Neural cell (in vitro differentiated cells): ENCODE measurements around the gene SLC2A1. TPM values are rescaled to one million over a fixed set of nuclear protein-coding genes. Genes with fewer than 3 reads are reported as not detected.

Experiments used
- H2AFZ ChIP-seq: fragments of 200-600, 300-800 bp; sonication (generic), shearing (Covaris generic); 2 replicates; pipeline ENCODE4 v1.6.0; 2014; ENCODE audit warnings: low read depth, mild to moderate bottlenecking, antibody characterized with exemption, low read length, moderate library complexity
- H3F3A ChIP-seq: fragments of 200-600 bp; shearing (Covaris generic); 2 replicates; pipeline ENCODE4 v1.6.1; 2016; ENCODE audit warnings: mild to moderate bottlenecking, moderate library complexity, mixed read lengths, antibody characterized with exemption, low read length; ENCODE audit not compliant: insufficient read depth, poor library complexity, severe bottlenecking
- H3K27ac ChIP-seq: fragments of 200-600, 300-800 bp; sonication (generic), shearing (Covaris generic); 2 replicates; pipeline ENCODE4 v1.5.1; 2014; ENCODE audit warnings: mild to moderate bottlenecking, low read length, moderate library complexity
- H3K27me3 ChIP-seq: fragments of 300-800, 200-600 bp; sonication (generic), shearing (Covaris generic); 2 replicates; pipeline ENCODE4 v1.6.0; 2014; ENCODE audit warnings: mild to moderate bottlenecking, low read depth, low read length, moderate library complexity; ENCODE audit not compliant: insufficient read depth
- H3K36me3 ChIP-seq: fragments of 300-800, 200-600 bp; sonication (generic), shearing (Covaris generic); 2 replicates; pipeline ENCODE4 v1.5.1; 2014; ENCODE audit warnings: mild to moderate bottlenecking, antibody characterized with exemption, low read length, moderate library complexity; ENCODE audit not compliant: insufficient read depth
- H3K4me2 ChIP-seq: fragments of 300-800, 200-600 bp; sonication (generic), shearing (Covaris generic); 2 replicates; pipeline ENCODE4 v1.6.0; 2014; ENCODE audit warnings: mild to moderate bottlenecking, low read length
- H3K4me3 ChIP-seq: fragments of 300-800, 200-600 bp; sonication (generic), shearing (Covaris generic); 2 replicates; pipeline ENCODE4 v1.5.1; 2014; ENCODE audit warnings: mild to moderate bottlenecking, low read length, moderate library complexity
- H3K79me2 ChIP-seq: fragments of 200-600 bp; shearing (Covaris generic); replicated peaks from 2 replicates; pipeline ENCODE4 v1.6.0; 2014; ENCODE audit warnings: mild to moderate bottlenecking, low read length, moderate library complexity; ENCODE audit not compliant: insufficient read depth
- H3K9ac ChIP-seq: fragments of 300-800, 200-600 bp; sonication (generic), shearing (Covaris generic); 2 replicates; pipeline ENCODE4 v1.6.1; 2016; ENCODE audit warnings: mild to moderate bottlenecking, low read length, mixed read lengths
- H3K9me2 ChIP-seq: fragments of 200-600 bp; shearing (Covaris generic); 2 replicates; pipeline ENCODE4 v1.6.1; 2016; ENCODE audit warnings: mild to moderate bottlenecking, low read length, mixed read lengths; ENCODE audit not compliant: insufficient read depth
- H3K9me3 ChIP-seq: fragments of 200-600, 300-800 bp; sonication (generic), shearing (Covaris generic); 2 replicates; pipeline ENCODE4 v1.6.1; 2016; ENCODE audit warnings: mild to moderate bottlenecking, mixed run types, low read length, moderate library complexity, mixed read lengths
- H4K20me1 ChIP-seq: fragments of 200-600 bp; shearing (Covaris generic); 2 replicates; pipeline ENCODE4 v1.6.1; 2016; ENCODE audit warnings: mild to moderate bottlenecking, mixed run types; ENCODE audit not compliant: insufficient read depth
- EP300 ChIP-seq: fragments of 450-650 bp; conservative IDR thresholded peaks from 2 replicates; pipeline ENCODE4 v1.6.1; 2014; ENCODE audit warnings: antibody characterized with exemption, mild to moderate bottlenecking, moderate library complexity; ENCODE audit not compliant: poor library complexity, severe bottlenecking
- EZH2 ChIP-seq: fragments of 200-600, 300-800 bp; shearing (Covaris generic), sonication (generic); IDR thresholded peaks from 2 replicates; pipeline ENCODE4 v1.6.1; 2014; ENCODE audit warnings: antibody characterized with exemption, low read length, borderline replicate concordance, mild to moderate bottlenecking; ENCODE audit not compliant: insufficient read depth, poor library complexity, severe bottlenecking
- MXI1 ChIP-seq: fragments of 450-650 bp; conservative IDR thresholded peaks from 2 replicates; pipeline ENCODE4 v1.6.1; 2014; ENCODE audit warnings: antibody characterized with exemption, mild to moderate bottlenecking; ENCODE audit not compliant: poor library complexity, severe bottlenecking
- POLR2AphosphoS5 ChIP-seq: IDR thresholded peaks from 2 replicates; pipeline ENCODE4 v1.6.1; 2012
- RAD21 ChIP-seq: fragments of 450-650 bp; conservative IDR thresholded peaks from 2 replicates; pipeline ENCODE4 v1.6.1; 2014; ENCODE audit warnings: antibody characterized with exemption, mild to moderate bottlenecking, moderate library complexity
- SMC3 ChIP-seq: fragments of 450-650 bp; conservative IDR thresholded peaks from 2 replicates; pipeline ENCODE4 v1.6.1; 2014; ENCODE audit warnings: antibody characterized with exemption, mild to moderate bottlenecking, moderate library complexity; ENCODE audit not compliant: poor library complexity
- TAF1 ChIP-seq: IDR thresholded peaks from 2 replicates; pipeline ENCODE4 v1.6.1; 2012; ENCODE audit warnings: low read depth
- polyA plus RNA-seq: library from polyadenylated mRNA; depleted of rRNA; stranded (reverse); fragments of >200 nt; gene quantifications from 2 replicates; pipeline ENCODE4 v1.2.3, GENCODE V29; 2014
- TF ChIP-seq, protein P1 (sequence below): fragments of 450-650 bp; IDR thresholded peaks from 2 replicates; pipeline ENCODE4 v1.5.1; 2014; ENCODE audit warnings: antibody characterized with exemption, mild to moderate bottlenecking, moderate library complexity; ENCODE audit not compliant: poor library complexity, severe bottlenecking
- TF ChIP-seq, protein P2 (sequence below): IDR thresholded peaks from 2 replicates; pipeline ENCODE4 v1.6.1; 2012; ENCODE audit warnings: borderline replicate concordance

SLC2A1 gene
- polyA plus RNA-seq, 1 donor from 2014 or later: 39.4 TPM

DNA sequence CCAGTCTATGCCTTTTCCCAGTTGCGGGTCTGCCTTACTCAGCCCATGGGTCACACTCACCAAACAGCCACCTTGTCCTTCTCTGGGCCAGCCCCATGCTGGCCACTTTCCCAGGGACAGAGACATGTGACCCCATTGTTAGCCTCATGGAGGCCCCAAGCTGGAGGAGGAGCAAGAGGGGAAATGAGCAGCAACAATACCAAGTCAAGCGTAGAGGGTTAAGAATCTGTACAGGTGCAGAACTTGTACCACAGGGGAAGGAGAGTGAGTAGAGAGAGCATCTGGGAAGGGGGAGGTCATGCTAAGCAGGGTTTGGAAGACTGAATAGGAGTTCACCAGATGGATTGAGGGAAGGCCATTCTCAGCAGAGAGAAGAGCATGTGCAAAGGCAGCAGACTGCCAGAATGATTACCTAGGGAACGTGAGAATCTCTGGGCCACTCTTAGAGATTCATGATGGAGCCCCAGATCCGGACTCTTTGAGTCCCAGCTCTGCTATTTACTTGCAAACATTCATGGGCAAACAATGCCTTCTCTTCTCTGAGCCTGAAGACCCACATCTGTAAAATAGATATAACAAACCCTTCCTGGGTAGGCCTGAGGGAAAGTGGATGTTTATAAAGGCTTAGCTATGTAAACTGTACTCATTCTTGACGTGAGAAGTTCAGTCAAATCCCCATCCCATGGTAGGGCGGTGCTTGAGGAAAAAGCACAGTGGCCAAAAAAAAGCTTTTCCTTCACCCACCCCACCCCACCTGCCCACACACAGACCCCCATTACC, 2.8 kb upstream of the SLC2A1 start:
- H2AFZ ChIP-seq: no peak overlapping the region
- H3K9ac ChIP-seq: no peak overlapping the region
- H4K20me1 ChIP-seq: no peaks in the 10 kb centered on the region
- H3K4me3 ChIP-seq: no peak overlapping the region
- H3K27me3 ChIP-seq: no peaks in the 10 kb centered on the region
- TF ChIP-seq, protein P1, sequence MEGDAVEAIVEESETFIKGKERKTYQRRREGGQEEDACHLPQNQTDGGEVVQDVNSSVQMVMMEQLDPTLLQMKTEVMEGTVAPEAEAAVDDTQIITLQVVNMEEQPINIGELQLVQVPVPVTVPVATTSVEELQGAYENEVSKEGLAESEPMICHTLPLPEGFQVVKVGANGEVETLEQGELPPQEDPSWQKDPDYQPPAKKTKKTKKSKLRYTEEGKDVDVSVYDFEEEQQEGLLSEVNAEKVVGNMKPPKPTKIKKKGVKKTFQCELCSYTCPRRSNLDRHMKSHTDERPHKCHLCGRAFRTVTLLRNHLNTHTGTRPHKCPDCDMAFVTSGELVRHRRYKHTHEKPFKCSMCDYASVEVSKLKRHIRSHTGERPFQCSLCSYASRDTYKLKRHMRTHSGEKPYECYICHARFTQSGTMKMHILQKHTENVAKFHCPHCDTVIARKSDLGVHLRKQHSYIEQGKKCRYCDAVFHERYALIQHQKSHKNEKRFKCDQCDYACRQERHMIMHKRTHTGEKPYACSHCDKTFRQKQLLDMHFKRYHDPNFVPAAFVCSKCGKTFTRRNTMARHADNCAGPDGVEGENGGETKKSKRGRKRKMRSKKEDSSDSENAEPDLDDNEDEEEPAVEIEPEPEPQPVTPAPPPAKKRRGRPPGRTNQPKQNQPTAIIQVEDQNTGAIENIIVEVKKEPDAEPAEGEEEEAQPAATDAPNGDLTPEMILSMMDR: no peak
- no peak for TF ChIP-seq RAD21
- TF ChIP-seq POLR2AphosphoS5: no peak
- TF ChIP-seq TAF1: no peak
- no peaks in the 10 kb centered on the region for H3F3A ChIP-seq
- H3K36me3 ChIP-seq: no peaks in the 10 kb centered on the region
- no peak overlapping the region for H3K27ac ChIP-seq
- no peaks in the 10 kb centered on the region for H3K9me3 ChIP-seq
- no peak overlapping the region for H3K4me2 ChIP-seq
- H3K79me2 ChIP-seq: peaks cover 14% of the 10 kb centered on the region
- no peaks in the 10 kb centered on the region for H3K9me2 ChIP-seq

DNA sequence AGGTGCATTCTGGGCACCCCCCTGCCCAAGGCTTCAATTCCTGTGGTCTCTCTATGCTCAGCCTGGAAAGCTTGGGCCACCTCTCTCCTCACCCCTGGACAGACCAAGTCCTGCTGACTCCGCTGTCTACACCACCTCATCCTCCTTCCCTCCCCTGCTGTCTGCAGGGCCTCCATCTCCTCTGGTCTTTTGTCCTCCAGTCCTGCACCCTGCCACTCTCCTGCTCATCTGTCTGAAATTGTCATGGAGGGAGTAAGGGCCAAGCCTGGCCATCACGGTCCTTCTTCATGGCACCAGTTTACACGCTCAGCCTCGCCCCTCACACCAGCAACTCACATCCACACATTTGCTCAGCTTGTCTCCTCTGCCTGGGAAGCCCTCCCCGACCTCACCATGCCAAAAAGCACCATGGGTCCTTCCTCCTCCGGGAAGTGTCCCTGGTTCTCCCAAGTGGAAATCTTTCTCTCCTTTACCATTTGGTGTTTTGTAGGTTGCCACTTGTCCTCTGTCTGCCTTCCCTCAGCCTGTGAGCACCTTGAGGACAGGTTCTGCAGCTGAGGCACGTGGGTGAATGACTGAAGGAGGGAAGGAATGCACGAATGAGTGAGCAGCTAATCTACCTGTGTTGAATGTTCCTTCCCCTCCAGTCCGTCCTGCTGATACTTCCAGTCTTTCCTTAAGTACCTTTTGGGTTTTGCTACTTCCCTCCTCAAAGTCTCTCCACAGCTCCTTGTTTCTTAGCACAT, 2.1 kb upstream of the SLC2A1 start:
- no peak for TF ChIP-seq EZH2
- no peak for TF ChIP-seq RAD21
- no peak for TF ChIP-seq SMC3
- TF ChIP-seq EP300: no peak
- TF ChIP-seq, protein P1: no peak
- TF ChIP-seq TAF1: no peak
- TF ChIP-seq MXI1: no peak
- TF ChIP-seq, protein P2, sequence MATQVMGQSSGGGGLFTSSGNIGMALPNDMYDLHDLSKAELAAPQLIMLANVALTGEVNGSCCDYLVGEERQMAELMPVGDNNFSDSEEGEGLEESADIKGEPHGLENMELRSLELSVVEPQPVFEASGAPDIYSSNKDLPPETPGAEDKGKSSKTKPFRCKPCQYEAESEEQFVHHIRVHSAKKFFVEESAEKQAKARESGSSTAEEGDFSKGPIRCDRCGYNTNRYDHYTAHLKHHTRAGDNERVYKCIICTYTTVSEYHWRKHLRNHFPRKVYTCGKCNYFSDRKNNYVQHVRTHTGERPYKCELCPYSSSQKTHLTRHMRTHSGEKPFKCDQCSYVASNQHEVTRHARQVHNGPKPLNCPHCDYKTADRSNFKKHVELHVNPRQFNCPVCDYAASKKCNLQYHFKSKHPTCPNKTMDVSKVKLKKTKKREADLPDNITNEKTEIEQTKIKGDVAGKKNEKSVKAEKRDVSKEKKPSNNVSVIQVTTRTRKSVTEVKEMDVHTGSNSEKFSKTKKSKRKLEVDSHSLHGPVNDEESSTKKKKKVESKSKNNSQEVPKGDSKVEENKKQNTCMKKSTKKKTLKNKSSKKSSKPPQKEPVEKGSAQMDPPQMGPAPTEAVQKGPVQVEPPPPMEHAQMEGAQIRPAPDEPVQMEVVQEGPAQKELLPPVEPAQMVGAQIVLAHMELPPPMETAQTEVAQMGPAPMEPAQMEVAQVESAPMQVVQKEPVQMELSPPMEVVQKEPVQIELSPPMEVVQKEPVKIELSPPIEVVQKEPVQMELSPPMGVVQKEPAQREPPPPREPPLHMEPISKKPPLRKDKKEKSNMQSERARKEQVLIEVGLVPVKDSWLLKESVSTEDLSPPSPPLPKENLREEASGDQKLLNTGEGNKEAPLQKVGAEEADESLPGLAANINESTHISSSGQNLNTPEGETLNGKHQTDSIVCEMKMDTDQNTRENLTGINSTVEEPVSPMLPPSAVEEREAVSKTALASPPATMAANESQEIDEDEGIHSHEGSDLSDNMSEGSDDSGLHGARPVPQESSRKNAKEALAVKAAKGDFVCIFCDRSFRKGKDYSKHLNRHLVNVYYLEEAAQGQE: no peak
- no peak for TF ChIP-seq POLR2AphosphoS5
- Histone ChIP-seq H3K4me3 (no peak overlapping the region), H4K20me1 (no peaks in the 10 kb centered on the region), H3F3A (no peaks in the 10 kb centered on the region), H3K9me3 (no peaks in the 10 kb centered on the region), H3K79me2 (peaks cover 20% of the 10 kb centered on the region), H2AFZ (no peak overlapping the region), H3K27ac (no peak overlapping the region), H3K4me2 (no peak overlapping the region), H3K27me3 (no peaks in the 10 kb centered on the region), H3K9me2 (no peaks in the 10 kb centered on the region), H3K36me3 (no peaks in the 10 kb centered on the region), H3K9ac (no peak overlapping the region)
